ENCODE data around the gene ATP7A. TPM values are rescaled to one million over a fixed set of nuclear protein-coding genes. Genes with fewer than 3 reads are reported as not detected.

ATP7A gene
- total and polyA plus RNA-seq, 2 donors (not counting 3 experiments of a cell fraction or from before 2014, with no cell fraction given), result 3.1 to 8.8 TPM

- FAIRE-seq, result peak; percentile 18
- no TSS peak for BruUV-seq (replicated peaks)
Observed at GRCh38 chrX:77922787-77923186, 12.3 kb downstream of the ATP7A start.

DNA sequence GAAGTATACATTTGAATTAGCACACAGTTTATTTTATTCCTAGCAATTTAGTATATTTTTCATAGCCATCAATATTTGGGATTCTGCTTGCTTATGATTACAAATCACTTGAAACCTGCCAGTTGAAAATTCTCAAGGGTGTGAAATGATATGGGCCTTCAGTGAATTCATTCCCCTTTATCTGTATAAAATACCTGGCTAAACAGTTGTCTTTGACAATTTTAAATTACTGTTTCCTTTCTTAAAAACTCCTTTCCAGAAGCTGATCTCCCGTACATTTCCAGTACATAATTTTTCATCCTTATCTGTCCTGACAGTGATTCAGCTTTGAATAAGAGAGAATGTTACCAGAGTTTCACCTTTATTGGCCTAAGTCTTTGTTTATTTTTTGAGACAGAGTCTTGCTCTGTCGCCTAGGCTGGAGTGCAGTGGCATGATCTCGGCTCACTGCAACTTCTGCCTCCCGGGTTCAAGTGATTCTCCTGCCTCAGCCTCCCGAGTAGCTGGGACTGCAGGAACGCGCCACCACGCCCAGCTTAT, 13.9 kb downstream of the ATP7A start:
- dilution Hi-C loops (cut with MboI; ENCODE audit: extremely low pct_ligation_motif_present, low sequenced_read_pairs), result no loop called here
- ChIA-PET CTCF (no interaction called here), POLR2A (no interaction called here)

More at GRCh38 chrX:77922787-77923186, 12.3 kb downstream of the ATP7A start:
- intact Hi-C loops (cut with micrococcal nuclease), result no loop called here
- dilution Hi-C loops (cut with MboI; ENCODE audit: extremely low pct_ligation_motif_present, low sequenced_read_pairs), result no loop called here
- Histone ChIP-seq H3K79me2 (ENCODE audit: control insufficient read depth, insufficient read depth, low read length) (no peaks in the 10 kb centered on the region), H3K27me3 (ENCODE audit: control insufficient read depth in 2 of 2, insufficient read depth in 2 of 2, low read length in 2 of 2) (no peaks in the 10 kb centered on the region), H3K9me1 (replicated peaks; ENCODE audit: control insufficient read depth, extremely low read depth, insufficient read depth, low read length) (no peaks in the 10 kb centered on the region), H3K4me2 (ENCODE audit: insufficient read depth, low read length) (no peak overlapping the region), H2AFZ (ENCODE audit: low read depth, low read length) (no peak overlapping the region), H3K4me3 (replicated peaks in 1 of 3; ENCODE audit: insufficient read depth in 1 of 3, low read depth in 1 of 3, low read length in 3 of 3) (no peak overlapping the region), H3K4me1 (ENCODE audit: control insufficient read depth, extremely low read depth, insufficient read depth, low read length) (no peaks in the 10 kb centered on the region), H3K36me3 (ENCODE audit: control insufficient read depth in 2 of 2, extremely low read depth in 1 of 2, insufficient read depth in 2 of 2, low read length in 2 of 2) (no peaks in the 10 kb centered on the region), H4K20me1 (replicated peaks; ENCODE audit: control insufficient read depth, extremely low read depth, insufficient read depth, low read length) (no peaks in the 10 kb centered on the region), H3K27ac (ENCODE audit: insufficient read depth, low read depth, low read length) (no peak overlapping the region), H3K9me3 (replicated peaks; ENCODE audit: control insufficient read depth, insufficient read depth, low read length) (no peaks in the 10 kb centered on the region), H3K9ac (replicated peaks; ENCODE audit: extremely low read depth, insufficient read depth, low read length) (no peak overlapping the region)
- ChIA-PET POLR2A (no interaction called here), CTCF (no interaction called here)
- no peak for DNase-seq (ENCODE audit: low read depth, low spot score)
- no peak for TF ChIP-seq MYC (IDR thresholded peaks at IDR 0.05; ENCODE audit: low read depth, low read length)

More for the DNA sequence above, 13.9 kb downstream of the ATP7A start:
- Histone ChIP-seq H2AFZ (ENCODE audit: low read depth, low read length) (no peak overlapping the region), H3K79me2 (ENCODE audit: control insufficient read depth, insufficient read depth, low read length) (no peaks in the 10 kb centered on the region), H3K9me1 (replicated peaks; ENCODE audit: control insufficient read depth, extremely low read depth, insufficient read depth, low read length) (no peaks in the 10 kb centered on the region), H3K4me2 (ENCODE audit: insufficient read depth, low read length) (no peak overlapping the region), H3K27ac (ENCODE audit: insufficient read depth, low read depth, low read length) (no peak overlapping the region), H4K20me1 (replicated peaks; ENCODE audit: control insufficient read depth, extremely low read depth, insufficient read depth, low read length) (no peaks in the 10 kb centered on the region), H3K9me3 (replicated peaks; ENCODE audit: control insufficient read depth, insufficient read depth, low read length) (no peaks in the 10 kb centered on the region), H3K9ac (replicated peaks; ENCODE audit: extremely low read depth, insufficient read depth, low read length) (no peak overlapping the region), H3K36me3 (ENCODE audit: control insufficient read depth in 2 of 2, extremely low read depth in 1 of 2, insufficient read depth in 2 of 2, low read length in 2 of 2) (no peaks in the 10 kb centered on the region), H3K4me3 (replicated peaks in 1 of 3; ENCODE audit: insufficient read depth in 1 of 3, low read depth in 1 of 3, low read length in 3 of 3) (no peak overlapping the region), H3K4me1 (ENCODE audit: control insufficient read depth, extremely low read depth, insufficient read depth, low read length) (no peaks in the 10 kb centered on the region), H3K27me3 (ENCODE audit: control insufficient read depth in 2 of 2, insufficient read depth in 2 of 2, low read length in 2 of 2) (no peaks in the 10 kb centered on the region)
- TF ChIP-seq JUN (IDR thresholded peaks at IDR 0.05; ENCODE audit: borderline replicate concordance, insufficient read depth, insufficient read length, low read depth) (no peak), MYC (IDR thresholded peaks at IDR 0.05; ENCODE audit: low read depth, low read length) (no peak), POLR2A (IDR thresholded peaks at IDR 0.05; ENCODE audit: low read depth, low read length) (no peak), GATA2 (IDR thresholded peaks at IDR 0.05; ENCODE audit: insufficient read depth, insufficient read length, low read depth, low read length) (no peak), POLR2AphosphoS5 (IDR thresholded peaks at IDR 0.05; ENCODE audit: insufficient read depth, low read depth, low read length) (no peak), FOS (IDR thresholded peaks at IDR 0.05; ENCODE audit: borderline replicate concordance, insufficient read depth, low read length) (no peak), EZH2 (IDR thresholded peaks at IDR 0.05; ENCODE audit: borderline replicate concordance, low read depth, low read length, severe bottlenecking) (no peak)
- TF ChIP-seq, protein P1, sequence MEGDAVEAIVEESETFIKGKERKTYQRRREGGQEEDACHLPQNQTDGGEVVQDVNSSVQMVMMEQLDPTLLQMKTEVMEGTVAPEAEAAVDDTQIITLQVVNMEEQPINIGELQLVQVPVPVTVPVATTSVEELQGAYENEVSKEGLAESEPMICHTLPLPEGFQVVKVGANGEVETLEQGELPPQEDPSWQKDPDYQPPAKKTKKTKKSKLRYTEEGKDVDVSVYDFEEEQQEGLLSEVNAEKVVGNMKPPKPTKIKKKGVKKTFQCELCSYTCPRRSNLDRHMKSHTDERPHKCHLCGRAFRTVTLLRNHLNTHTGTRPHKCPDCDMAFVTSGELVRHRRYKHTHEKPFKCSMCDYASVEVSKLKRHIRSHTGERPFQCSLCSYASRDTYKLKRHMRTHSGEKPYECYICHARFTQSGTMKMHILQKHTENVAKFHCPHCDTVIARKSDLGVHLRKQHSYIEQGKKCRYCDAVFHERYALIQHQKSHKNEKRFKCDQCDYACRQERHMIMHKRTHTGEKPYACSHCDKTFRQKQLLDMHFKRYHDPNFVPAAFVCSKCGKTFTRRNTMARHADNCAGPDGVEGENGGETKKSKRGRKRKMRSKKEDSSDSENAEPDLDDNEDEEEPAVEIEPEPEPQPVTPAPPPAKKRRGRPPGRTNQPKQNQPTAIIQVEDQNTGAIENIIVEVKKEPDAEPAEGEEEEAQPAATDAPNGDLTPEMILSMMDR (IDR thresholded peaks at IDR 0.05; ENCODE audit: extremely low read depth in 1 of 2, insufficient read depth in 1 of 2, low read depth in 1 of 2, low read length in 2 of 2), result no peak
- TF ChIP-seq, protein P2, sequence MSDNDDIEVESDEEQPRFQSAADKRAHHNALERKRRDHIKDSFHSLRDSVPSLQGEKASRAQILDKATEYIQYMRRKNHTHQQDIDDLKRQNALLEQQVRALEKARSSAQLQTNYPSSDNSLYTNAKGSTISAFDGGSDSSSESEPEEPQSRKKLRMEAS (IDR thresholded peaks at IDR 0.05; ENCODE audit: insufficient read depth, insufficient read length), result no peak
- intact Hi-C loops (cut with micrococcal nuclease), result no loop called here
- no peak for DNase-seq (ENCODE audit: low read depth, low spot score)
- FAIRE-seq, result no peak
- BruUV-seq (replicated peaks), result no TSS peak
